Occipital lobe (tissue), 3 donors: ENCODE data around the gene BCO2. TPM values are rescaled to one million over a fixed set of nuclear protein-coding genes. Genes with fewer than 3 reads are reported as not detected.

Experiments
- DNase-seq: peaks from one replicate; lab custom pipeline; 2025; lab: John Stamatoyannopoulos, UW
- small RNA-seq: library from RNA; depleted of rRNA; stranded (forward); fragments of <200 nt; gene quantifications from one replicate; pipeline ENCODE3, GENCODE V24; 2014
- total RNA-seq: library from RNA; depleted of rRNA; stranded (reverse); fragments of >200 nt; gene quantifications from one replicate; pipeline ENCODE4 v1.2.3, GENCODE V29; 2014

BCO2 gene
- total RNA-seq, 1 donor from 2014 or later: 2.8 TPM

DNA sequence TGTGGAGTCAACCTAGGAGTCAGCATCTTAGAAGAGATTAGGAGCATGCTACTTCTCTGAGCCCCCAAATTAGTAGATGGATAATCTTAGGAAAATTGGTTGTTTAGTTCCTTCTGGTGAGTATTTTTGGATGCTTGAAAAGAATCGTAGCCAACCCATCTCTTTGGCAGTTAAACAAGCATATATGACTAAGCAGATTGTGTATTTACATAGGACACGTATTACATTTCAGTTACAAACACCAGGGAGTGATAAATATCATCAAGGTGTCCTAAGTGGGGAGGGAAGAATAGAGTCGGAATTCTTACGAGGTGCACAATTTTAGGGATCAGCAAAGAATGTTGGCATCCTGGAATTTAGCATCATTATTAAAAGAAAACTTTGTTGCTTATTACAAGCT lies 71.9 kb downstream of the BCO2 start:
- no peak for DNase-seq

DNA sequence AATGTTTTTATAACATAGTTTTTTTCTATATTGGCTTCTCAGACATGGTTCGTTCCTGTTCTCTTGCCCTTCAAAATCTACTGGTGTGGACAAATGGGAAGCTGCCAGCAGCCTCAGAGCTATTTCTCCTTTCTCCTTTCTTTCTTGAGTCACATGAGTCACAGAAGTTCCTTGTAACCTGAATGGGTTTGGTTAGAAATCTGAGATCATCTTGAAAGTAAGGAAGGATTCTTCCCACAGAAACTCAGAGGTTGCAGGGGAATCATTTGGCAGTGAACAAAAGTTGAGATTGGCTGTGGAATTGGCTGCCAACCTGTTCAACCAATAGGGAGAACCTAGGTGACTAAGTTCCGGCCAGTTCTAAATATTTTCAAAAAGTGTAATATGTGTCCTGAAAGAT lies 72.9 kb downstream of the BCO2 start:
- DNase-seq: no peak

GRCh38 chr11:112249871-112250610 lies 74.7 kb downstream of the BCO2 start:
- DNase-seq: no peak

DNA sequence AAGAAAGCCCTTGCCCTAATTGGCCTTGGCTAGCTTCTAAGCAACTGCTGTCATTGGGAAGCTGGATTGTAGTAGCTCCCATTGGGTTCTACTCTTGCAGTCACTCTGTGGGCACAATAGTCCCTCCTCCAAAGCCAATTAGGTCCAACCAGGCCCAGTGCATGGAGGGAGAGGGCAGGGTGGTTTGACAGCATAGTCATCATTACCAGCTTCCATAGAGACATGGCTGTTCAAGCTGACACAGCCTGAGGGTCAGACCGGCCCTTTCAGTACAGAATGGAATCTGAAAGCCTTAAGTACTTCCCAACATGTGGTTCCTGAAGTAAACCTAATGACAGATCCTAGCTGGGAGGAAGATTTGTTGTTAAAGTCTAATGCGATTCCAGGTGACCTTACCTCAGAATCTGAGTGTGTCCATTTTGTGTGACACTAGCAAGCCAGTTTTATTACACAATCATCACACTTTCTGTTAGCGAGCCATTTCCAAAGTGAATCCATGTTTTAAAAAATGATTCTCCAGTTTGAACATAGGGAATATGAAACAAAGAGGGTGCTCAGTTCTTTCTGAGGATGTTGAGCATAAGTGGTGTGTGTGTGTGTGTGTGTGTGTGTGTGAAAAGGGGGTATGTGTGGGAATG lies 78.4 kb downstream of the BCO2 start:
- DNase-seq: no peak

DNA sequence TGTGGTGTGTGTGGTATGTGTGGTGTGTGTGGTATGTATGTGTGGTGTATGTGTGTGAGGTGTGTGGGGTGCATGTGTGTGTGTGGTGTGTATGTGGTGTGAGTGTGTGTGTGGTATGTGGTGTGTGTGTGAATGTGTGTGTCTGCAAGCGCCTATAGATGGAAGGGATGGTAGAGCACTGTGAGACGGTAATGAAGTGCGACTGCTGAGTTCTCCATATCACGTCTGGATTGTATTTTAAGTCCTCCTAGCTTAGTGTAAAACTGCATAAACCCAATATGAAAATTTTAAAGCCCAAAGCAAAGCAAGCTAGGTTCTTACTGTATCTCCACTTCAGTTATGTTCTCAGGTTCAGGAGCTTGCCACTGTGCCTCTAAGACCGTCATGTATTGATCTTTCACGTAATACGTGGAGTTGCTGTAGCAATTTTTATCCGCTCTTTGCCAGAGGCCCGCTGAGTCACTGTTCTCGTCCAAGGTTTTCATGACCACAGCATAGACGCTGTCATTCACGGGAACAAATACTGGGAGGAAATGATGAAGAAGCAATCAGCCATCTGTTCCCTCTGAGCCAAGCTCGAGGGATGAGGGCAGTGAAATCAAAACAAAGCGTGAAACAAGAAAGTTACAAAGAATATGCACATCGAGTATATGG lies 79.9 kb downstream of the BCO2 start:
- no peak for DNase-seq

GRCh38 chr11:112260490-112260889 lies 85.2 kb downstream of the BCO2 start, which contains the start of gene PLET1:
Gene PLET1 (minus strand): TSS chr11:112260860. CDS start chr11:112260589, 271 bp downstream.
- no peak for DNase-seq

GRCh38 chr11:112265659-112266409 lies 90.5 kb downstream of the BCO2 start:
- DNase-seq: no peak

GRCh38 chr11:112266410-112266778 lies 91.1 kb downstream of the BCO2 start:
- no peak for DNase-seq

DNA sequence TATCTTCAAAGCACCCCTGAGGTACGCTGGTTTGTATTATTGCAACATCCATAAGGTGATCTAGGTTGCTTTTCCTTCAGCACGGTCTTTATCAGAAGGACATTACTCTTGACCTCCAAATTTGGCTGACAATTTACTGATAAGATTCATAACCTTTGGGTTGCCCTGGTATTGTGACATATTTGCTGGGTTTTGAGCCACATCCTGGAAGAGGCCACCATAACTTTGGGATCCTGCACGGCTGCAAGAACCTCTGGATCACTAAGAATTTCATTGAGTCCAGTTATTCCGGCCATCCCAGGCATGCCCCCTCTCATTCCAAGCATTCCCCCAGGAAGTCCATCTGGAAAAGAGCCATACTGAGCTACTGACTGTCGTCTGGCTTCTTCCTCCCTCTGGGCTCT lies 91.9 kb downstream of the BCO2 start:
- DNase-seq: no peak

- DNase-seq: no peak
These were observed 93.1 kb downstream of the BCO2 start for GRCh38 chr11:112268406-112268805.

Small RNA genes within 50 kb of the gene (small RNA-seq; reads per million reads assigned to genes)
- gene MRPS36P4: not detected

Other genes with a start within 250 kb of the BCO2 start
- 78.5 TPM for gene DIXDC1, start 238.2 kb upstream of the BCO2 start, total RNA-seq
- 46.5 TPM for gene DLAT, start 150.1 kb upstream of the BCO2 start, total RNA-seq
- 2.0 TPM for gene PIH1D2, start 101.5 kb upstream of the BCO2 start, total RNA-seq
- gene NKAPD1, start 101.2 kb upstream of the BCO2 start, total RNA-seq: 52.6 TPM
- gene TIMM8B, start 88.8 kb upstream of the BCO2 start, total RNA-seq: 57.4 TPM
- gene SDHD, start 88.6 kb upstream of the BCO2 start, total RNA-seq: 73.6 TPM
- 2.0 TPM for gene IL18, start 11.4 kb upstream of the BCO2 start, total RNA-seq
- gene TEX12, start 8.1 kb upstream of the BCO2 start, total RNA-seq: not detected
- gene PTS, start 50.9 kb downstream of the BCO2 start, total RNA-seq: 28.2 TPM
- gene PLET1, start 85.3 kb downstream of the BCO2 start, total RNA-seq: not detected